GM10266 (cell line): Measurements from ENCODE around the gene PRRG2.

ENCODE experiments used
- DNase-seq: peaks from one replicate; pipeline ENCODE4 v3.0.0; 2012; ENCODE audit errors: extremely low spot score
- CTCF ChIP-seq: IDR thresholded peaks from 2 replicates; pipeline ENCODE4 v1.5.1; 2012; ENCODE audit warnings: mild to moderate bottlenecking, low read depth; ENCODE audit not compliant: control insufficient read depth, insufficient read depth; ENCODE audit errors: missing control alignments

Gene PRRG2

GRCh38 chr19:49558591-49558990 lies 22.5 kb upstream of the PRRG2 start:
- TF ChIP-seq CTCF: no peak
- DNase-seq: no peak

- no peak for DNase-seq
- no peak for TF ChIP-seq CTCF
These were observed 21.7 kb upstream of the PRRG2 start for GRCh38 chr19:49559443-49559842.

GRCh38 chr19:49559928-49560327 lies 21.2 kb upstream of the PRRG2 start:
- no peak for DNase-seq
- TF ChIP-seq CTCF: no peak

- DNase-seq: no peak
- no peak for TF ChIP-seq CTCF
These were observed 20.7 kb upstream of the PRRG2 start for GRCh38 chr19:49560358-49560900.

GRCh38 chr19:49564616-49565045 lies 16.5 kb upstream of the PRRG2 start:
- no peak for DNase-seq
- no peak for TF ChIP-seq CTCF

GRCh38 chr19:49565261-49565660 lies 15.9 kb upstream of the PRRG2 start:
- no peak for TF ChIP-seq CTCF
- DNase-seq: no peak

GRCh38 chr19:49566302-49566701 lies 14.8 kb upstream of the PRRG2 start:
- no peak for TF ChIP-seq CTCF
- no peak for DNase-seq
